Astrocyte (in vitro differentiated cells and primary cell): ENCODE results near the gene TRMT61A.

Experiments
- EZH2 ChIP-seq: IDR thresholded peaks from 2 replicates; pipeline ENCODE4 v1.6.1; 2012; ENCODE audit warnings: mild to moderate bottlenecking, low read length, inconsistent platforms; ENCODE audit not compliant: insufficient read depth
- TF ChIP-seq, protein P1 (sequence below): IDR thresholded peaks from 2 replicates; pipeline ENCODE4 v1.5.1; 2011; ENCODE audit warnings: low read depth, mild to moderate bottlenecking, inconsistent platforms, low read length, moderate library complexity; ENCODE audit not compliant: insufficient read depth

DNA sequence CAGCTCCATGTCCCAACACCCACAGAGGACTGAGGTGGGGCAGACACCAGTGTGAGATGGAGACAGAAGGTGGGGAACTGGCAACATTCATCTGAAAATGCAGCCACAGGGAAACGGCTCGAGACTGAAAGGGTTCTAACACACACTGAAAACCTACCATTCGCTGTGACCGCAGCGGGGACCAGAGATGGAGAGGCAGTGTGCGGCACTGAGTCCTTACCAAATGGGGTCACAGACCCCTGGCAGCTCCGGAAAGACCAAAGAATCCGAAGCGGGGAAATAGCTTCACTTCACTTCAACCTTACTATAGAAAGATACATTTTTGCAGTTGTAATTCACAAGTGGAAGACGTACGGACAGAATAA lies 23.8 kb downstream of the TRMT61A start:
- TF ChIP-seq, protein P1, sequence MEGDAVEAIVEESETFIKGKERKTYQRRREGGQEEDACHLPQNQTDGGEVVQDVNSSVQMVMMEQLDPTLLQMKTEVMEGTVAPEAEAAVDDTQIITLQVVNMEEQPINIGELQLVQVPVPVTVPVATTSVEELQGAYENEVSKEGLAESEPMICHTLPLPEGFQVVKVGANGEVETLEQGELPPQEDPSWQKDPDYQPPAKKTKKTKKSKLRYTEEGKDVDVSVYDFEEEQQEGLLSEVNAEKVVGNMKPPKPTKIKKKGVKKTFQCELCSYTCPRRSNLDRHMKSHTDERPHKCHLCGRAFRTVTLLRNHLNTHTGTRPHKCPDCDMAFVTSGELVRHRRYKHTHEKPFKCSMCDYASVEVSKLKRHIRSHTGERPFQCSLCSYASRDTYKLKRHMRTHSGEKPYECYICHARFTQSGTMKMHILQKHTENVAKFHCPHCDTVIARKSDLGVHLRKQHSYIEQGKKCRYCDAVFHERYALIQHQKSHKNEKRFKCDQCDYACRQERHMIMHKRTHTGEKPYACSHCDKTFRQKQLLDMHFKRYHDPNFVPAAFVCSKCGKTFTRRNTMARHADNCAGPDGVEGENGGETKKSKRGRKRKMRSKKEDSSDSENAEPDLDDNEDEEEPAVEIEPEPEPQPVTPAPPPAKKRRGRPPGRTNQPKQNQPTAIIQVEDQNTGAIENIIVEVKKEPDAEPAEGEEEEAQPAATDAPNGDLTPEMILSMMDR: no peak
- TF ChIP-seq EZH2: no peak
